Spleen (tissue), 7 donors: ENCODE data around the gene SRPK2.

Experiments
- POLR2AphosphoS5 ChIP-seq, 3 donors: sonication (generic); formaldehyde crosslinking; IDR thresholded peaks; one replicate each; pipeline ENCODE4 v1.5.1; 2017; ENCODE audit warnings: antibody characterized with exemption in 3 of 3
- TF ChIP-seq, protein P1 (sequence below), 11 experiments: fragments of 200-600 bp in 7 of 11; fragments of 450-650 bp in 4 of 11; sonication (generic) in 4 of 11; IDR thresholded peaks in 8 of 11; conservative IDR thresholded peaks in 3 of 11; 1 replicate in 7 of 11; 2 replicates in 4 of 11; pipeline versions ENCODE4 v1.4.0 to v1.8.0; 2016 to 2021; ENCODE audit warnings: antibody characterized with exemption in 11 of 11, inconsistent platforms in 4 of 11, mild to moderate bottlenecking in 1 of 11
- donor health status: DM: no; HTN: no; CAD: no; lungs with moderate emphysema.
- donor health status: DM: no; HTN: no; CAD: no.
- donor health status: DM: no; HTN: no; CAD: no.

DNA sequence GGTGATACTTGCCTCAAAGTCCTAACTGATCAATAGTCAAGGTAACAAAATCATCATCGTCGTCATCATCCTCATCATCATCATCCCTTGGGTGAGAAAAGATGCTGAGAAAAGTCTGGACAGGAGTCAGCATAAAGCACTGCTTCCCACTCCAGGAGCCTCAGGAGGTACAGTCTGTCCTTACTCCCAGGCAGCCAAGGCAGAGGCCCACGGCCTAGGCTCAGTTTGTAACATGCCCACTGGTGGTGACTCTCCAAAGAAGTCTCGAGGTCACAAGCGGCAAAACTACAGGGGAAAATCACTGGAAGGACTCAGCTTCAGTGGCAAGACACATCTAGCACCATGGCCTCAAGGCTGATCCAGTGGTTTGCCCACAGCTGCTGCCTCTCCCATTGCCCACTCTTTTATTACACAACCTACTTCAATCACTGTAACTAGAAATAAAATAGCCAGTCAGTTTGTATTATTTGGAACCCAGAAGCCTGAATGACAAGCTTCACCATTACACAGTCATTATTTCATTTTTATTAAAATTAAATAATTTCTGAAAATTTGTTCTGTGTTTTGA, 150.4 kb downstream of the SRPK2 start:
- TF ChIP-seq POLR2AphosphoS5 (IDR thresholded peaks at IDR 0.05): no peak
- TF ChIP-seq, protein P1, sequence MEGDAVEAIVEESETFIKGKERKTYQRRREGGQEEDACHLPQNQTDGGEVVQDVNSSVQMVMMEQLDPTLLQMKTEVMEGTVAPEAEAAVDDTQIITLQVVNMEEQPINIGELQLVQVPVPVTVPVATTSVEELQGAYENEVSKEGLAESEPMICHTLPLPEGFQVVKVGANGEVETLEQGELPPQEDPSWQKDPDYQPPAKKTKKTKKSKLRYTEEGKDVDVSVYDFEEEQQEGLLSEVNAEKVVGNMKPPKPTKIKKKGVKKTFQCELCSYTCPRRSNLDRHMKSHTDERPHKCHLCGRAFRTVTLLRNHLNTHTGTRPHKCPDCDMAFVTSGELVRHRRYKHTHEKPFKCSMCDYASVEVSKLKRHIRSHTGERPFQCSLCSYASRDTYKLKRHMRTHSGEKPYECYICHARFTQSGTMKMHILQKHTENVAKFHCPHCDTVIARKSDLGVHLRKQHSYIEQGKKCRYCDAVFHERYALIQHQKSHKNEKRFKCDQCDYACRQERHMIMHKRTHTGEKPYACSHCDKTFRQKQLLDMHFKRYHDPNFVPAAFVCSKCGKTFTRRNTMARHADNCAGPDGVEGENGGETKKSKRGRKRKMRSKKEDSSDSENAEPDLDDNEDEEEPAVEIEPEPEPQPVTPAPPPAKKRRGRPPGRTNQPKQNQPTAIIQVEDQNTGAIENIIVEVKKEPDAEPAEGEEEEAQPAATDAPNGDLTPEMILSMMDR (IDR thresholded peaks at IDR 0.05 in 8 of 11, conservative IDR thresholded peaks at IDR 0.05 in 3 of 11): no peak
